OCI-LY7 (cell line): ENCODE data around the gene HELZ.

Experiments
- EZH2phosphoT487 ChIP-seq: fragments of 200-600 bp; sonication (generic); IDR thresholded peaks from 2 replicates; pipeline ENCODE4 v1.6.1; 2018; ENCODE audit warnings: low read depth, borderline replicate concordance, mild to moderate bottlenecking, mixed run types, antibody characterized with exemption, low read length, moderate library complexity, mixed read lengths
- TF ChIP-seq, protein P1 (sequence below): fragments of 200-600 bp; sonication (generic); conservative IDR thresholded peaks from 2 replicates; pipeline ENCODE4 v1.5.1; 2014; ENCODE audit warnings: mild to moderate bottlenecking, antibody characterized with exemption, low read length, moderate library complexity, mixed read lengths

DNA sequence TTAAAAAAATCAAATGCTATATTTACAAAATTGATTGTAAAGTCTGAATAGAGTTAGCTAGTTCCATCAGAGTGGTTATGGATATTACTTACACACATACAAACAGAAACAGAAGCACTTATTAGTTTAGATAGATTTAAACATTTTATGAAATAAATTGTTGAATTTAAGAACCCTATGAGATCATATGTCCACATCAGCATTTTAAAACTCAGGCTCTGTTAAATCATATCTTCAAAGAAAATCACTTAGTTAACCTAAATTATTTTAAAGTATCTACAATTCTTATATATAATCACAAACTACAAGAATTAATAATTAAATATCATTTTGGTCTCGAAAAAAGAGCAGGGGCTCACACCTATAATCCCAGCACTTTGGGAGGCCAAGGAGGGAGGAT lies 42.5 kb downstream of the HELZ start:
- TF ChIP-seq, protein P1, sequence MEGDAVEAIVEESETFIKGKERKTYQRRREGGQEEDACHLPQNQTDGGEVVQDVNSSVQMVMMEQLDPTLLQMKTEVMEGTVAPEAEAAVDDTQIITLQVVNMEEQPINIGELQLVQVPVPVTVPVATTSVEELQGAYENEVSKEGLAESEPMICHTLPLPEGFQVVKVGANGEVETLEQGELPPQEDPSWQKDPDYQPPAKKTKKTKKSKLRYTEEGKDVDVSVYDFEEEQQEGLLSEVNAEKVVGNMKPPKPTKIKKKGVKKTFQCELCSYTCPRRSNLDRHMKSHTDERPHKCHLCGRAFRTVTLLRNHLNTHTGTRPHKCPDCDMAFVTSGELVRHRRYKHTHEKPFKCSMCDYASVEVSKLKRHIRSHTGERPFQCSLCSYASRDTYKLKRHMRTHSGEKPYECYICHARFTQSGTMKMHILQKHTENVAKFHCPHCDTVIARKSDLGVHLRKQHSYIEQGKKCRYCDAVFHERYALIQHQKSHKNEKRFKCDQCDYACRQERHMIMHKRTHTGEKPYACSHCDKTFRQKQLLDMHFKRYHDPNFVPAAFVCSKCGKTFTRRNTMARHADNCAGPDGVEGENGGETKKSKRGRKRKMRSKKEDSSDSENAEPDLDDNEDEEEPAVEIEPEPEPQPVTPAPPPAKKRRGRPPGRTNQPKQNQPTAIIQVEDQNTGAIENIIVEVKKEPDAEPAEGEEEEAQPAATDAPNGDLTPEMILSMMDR, result no peak
- TF ChIP-seq EZH2phosphoT487, result no peak
